Nephron (organoid): ENCODE results near the gene GSTCD.

Experiments
- H3K27ac Mint-ChIP-seq, 3 experiments: 2 replicates each; pipeline ENCODE4 v1.8.0; 2020; ENCODE audit warnings: mixed read lengths in 3 of 3, mild to moderate bottlenecking in 2 of 3, moderate library complexity in 1 of 3
- H3K27me3 Mint-ChIP-seq: 2 replicates; pipeline ENCODE4 v1.8.0; 2021; ENCODE audit warnings: low read depth, mild to moderate bottlenecking, moderate library complexity, mixed read lengths
- H3K36me3 Mint-ChIP-seq: 2 replicates; pipeline ENCODE4 v1.8.0; 2020; ENCODE audit warnings: low read depth, mixed read lengths
- H3K4me1 Mint-ChIP-seq: 2 replicates; pipeline ENCODE4 v1.8.0; 2020; ENCODE audit warnings: mixed read lengths
- H3K4me3 Mint-ChIP-seq, 3 experiments: 2 replicates each; pipeline ENCODE4 v1.8.0; 2020; ENCODE audit warnings: mild to moderate bottlenecking in 3 of 3, mixed read lengths in 3 of 3, moderate library complexity in 2 of 3
- H3K9me3 Mint-ChIP-seq: 2 replicates; pipeline ENCODE4 v1.8.0; 2020; ENCODE audit warnings: mixed read lengths
- TF ChIP-seq, protein P1 (sequence below), 3 experiments: fragments of 200-600 bp; sonication (generic); IDR thresholded peaks; one replicate each; pipeline ENCODE4 v1.5.0; 2021; ENCODE audit warnings: antibody characterized with exemption in 3 of 3; ENCODE audit not compliant: unreplicated experiment in 3 of 3

GSTCD gene, protein sequence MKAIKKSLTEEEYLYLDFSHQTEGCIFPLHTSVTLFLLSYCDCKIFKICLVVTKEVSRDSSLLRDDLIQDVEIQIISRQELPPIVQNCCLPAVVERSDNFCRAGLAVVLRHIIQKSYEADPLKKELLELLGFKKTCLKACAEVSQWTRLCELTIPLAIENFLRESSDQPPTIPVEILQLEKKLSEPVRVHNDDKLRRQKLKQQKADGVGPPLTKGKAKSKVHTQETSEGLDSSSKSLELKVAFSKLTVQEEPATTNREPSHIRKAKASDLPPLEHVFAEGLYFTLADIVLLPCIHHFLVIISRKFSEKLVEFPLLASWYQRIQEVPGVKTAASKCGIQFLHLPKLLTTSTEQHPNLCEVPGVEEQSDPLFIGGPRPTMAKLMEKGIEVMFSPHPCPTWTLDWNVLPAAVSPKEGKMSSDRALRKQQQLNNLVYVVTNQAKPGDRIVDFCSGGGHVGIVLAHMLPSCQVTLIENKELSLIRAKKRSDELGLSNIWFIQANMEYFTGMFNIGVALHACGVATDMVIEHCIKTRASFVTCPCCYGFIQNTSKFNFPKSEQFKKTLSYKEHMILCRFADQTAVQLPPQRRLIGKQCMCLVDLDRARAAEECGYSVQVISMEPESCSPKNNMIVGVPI

DNA sequence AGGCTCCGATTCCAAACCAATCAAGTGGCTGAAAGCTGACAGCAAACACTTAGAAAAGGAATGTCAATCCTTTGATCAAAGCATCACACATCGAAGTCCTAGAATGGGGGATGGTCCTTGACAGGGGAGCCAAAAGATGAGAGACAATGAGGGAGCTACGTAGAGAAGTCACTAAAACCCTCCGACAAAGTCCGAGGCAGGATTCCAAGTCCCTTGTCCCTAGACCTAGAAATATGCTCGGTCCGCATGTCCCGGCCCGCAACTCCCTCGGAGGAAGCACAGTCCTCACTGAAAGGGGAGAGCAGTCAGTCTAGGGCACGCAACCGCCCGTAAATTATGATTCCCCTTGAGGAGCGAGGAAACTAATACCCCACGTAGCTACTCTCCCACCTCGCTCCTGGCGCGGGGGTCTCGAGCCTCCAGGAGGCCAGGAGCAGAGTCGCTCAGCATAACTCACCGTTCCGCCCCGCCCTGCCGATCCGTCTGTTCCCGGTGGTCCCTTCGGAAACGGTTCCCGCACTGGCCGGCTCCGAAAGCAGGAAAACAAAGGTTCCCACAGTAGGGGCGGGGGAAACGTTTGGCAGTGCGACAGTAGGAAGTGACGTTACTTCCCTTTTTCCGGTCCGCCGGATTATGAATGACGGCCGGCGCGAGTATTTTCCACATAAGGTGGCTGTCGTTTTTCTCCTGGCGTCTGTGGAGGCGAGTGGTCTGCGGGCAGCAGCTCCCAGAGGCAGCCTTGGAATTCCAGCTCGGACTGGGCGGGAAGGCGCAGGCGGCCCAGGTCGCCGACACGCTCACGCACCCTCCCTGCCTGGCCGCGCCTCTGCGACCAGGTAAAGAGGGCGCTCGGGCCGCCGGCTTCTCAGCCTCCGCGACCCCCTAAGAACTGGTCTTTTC, at the start of gene GSTCD, which contains the start of gene INTS12:
GSTCD (plus strand) TSS at position 604 of the 900 bp plus-strand sequence. CDS start 8,830 bp downstream, outside the sequence.
INTS12 (minus strand) TSS at position 509 of the 900 bp plus-strand sequence. CDS start 8,684 bp downstream, outside the sequence.
- Mint-ChIP-seq H3K4me3 (peak within 1 kb of the TSS; percentile 99 to 100 (median 100)), H3K27me3 (no peaks in the 10 kb centered on the region), H3K36me3 (peaks cover 15% of the 10 kb centered on the region), H3K4me1 (peaks cover 26% of the 10 kb centered on the region), H3K9me3 (peaks cover 5% of the 10 kb centered on the region), H3K27ac (peak within 1 kb of the TSS; percentile 97 to 99 (median 97))
- TF ChIP-seq, protein P1, sequence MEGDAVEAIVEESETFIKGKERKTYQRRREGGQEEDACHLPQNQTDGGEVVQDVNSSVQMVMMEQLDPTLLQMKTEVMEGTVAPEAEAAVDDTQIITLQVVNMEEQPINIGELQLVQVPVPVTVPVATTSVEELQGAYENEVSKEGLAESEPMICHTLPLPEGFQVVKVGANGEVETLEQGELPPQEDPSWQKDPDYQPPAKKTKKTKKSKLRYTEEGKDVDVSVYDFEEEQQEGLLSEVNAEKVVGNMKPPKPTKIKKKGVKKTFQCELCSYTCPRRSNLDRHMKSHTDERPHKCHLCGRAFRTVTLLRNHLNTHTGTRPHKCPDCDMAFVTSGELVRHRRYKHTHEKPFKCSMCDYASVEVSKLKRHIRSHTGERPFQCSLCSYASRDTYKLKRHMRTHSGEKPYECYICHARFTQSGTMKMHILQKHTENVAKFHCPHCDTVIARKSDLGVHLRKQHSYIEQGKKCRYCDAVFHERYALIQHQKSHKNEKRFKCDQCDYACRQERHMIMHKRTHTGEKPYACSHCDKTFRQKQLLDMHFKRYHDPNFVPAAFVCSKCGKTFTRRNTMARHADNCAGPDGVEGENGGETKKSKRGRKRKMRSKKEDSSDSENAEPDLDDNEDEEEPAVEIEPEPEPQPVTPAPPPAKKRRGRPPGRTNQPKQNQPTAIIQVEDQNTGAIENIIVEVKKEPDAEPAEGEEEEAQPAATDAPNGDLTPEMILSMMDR (IDR thresholded peaks at IDR 0.05; ENCODE audit: unreplicated experiment in 3 of 3): no peak

DNA sequence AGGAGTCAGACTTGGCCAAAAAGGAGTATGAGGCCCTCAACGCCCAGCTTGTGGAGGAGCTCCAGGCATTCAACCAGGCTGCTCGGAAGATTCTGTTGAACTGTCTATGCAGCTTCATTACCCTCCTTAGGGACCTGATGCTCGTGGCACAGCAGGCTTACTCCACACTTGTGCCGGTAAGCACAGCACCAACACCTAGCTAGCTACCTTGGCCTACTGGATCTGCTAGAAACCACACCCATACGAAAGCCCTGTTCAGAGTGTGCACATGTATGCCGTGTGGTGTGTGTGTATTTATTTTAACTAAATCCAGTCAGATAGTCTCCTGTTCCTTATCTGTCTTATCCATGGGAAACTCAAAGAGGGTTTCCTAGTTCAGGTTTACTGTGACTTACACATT, 49.4 kb upstream of the GSTCD start:
- no peak overlapping the region for H3K27ac Mint-ChIP-seq
- H3K36me3 Mint-ChIP-seq: no peaks in the 10 kb centered on the region
- H3K4me3 Mint-ChIP-seq: no peak overlapping the region
- H3K9me3 Mint-ChIP-seq: no peaks in the 10 kb centered on the region
- no peaks in the 10 kb centered on the region for H3K27me3 Mint-ChIP-seq
- peaks cover 8% of the 10 kb centered on the region for H3K4me1 Mint-ChIP-seq
- TF ChIP-seq, protein P1 (IDR thresholded peaks at IDR 0.05; ENCODE audit: unreplicated experiment in 3 of 3): no peak

DNA sequence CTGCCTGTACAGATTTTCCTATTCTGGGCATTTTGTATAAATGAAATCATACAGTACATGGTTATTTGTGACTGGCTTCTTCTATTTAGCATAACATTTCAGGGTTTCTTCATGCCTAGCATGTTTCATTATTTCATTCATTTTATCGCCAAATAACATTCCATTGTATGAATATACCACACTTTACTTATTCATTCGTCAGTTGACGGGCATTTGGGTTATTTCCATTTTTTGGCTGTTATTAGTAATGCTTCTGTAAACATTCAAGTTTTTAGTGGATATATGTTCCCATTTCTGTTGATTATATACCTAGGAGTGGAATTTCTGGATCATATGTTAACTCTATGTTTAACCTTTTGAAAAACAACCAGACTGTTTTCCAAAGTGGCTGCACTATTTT, 47.6 kb upstream of the GSTCD start:
- no peaks in the 10 kb centered on the region for H3K27me3 Mint-ChIP-seq

DNA sequence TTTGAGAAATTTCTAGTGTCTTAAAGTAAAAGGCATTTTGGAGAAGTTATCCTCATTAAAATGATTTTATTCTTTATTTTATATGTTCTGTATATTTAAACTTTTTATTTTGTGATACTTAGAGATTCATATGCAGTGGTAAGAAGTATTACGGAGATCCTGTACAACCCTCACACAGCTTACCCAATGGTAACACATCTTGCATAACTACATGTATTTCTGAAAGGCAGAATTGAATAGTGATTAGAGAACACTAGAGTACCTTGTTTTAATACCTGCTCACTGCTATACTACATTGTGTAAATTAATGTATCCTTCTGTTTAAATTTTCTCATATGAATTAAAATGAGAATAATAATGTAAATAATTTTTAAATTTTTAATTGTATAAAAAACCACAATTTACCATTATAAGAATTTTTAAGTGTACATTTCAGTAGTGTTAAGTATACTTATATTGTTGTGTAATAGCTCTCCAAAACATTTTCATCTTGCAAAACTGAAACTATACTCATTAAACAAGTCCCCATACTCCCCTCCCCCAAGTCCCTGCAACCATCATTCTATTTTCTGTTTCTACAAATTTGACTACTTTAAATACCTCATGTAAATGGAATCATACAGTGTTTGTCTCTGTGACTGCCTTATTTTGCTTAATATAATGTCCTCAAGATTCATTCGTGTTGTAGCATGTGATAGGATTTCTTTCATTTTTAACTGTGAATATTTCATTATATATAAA, 45.5 kb upstream of the GSTCD start:
- Mint-ChIP-seq H3K36me3 (no peaks in the 10 kb centered on the region), H3K4me3 (no peak overlapping the region), H3K27me3 (no peaks in the 10 kb centered on the region), H3K4me1 (no peaks in the 10 kb centered on the region), H3K9me3 (no peaks in the 10 kb centered on the region), H3K27ac (no peak overlapping the region)
- TF ChIP-seq, protein P1 (IDR thresholded peaks at IDR 0.05; ENCODE audit: unreplicated experiment in 3 of 3): no peak

More for the DNA sequence above, 47.6 kb upstream of the GSTCD start:
- Mint-ChIP-seq H3K27ac (no peak overlapping the region), H3K4me3 (no peak overlapping the region), H3K4me1 (no peaks in the 10 kb centered on the region), H3K9me3 (no peaks in the 10 kb centered on the region), H3K36me3 (no peaks in the 10 kb centered on the region)
- TF ChIP-seq, protein P1 (IDR thresholded peaks at IDR 0.05; ENCODE audit: unreplicated experiment in 3 of 3): no peak

DNA sequence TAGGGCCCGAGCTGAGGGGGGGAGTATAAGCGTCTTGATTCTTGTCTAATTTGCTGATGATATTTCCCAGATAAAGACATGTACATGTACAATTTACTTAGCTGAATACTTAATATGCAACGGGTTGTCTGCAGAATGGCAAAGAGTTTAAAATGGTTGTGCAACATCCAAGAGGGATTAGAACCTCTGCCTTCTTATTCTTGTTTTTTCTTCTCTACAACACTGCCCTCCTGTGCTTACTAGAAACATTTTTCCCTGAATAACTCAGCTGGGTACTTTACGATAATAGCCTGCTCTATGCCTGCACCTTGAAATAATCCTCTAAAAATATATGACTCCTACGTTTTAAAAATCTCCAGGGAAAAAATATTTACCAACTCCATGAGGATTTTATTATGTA, 41.9 kb upstream of the GSTCD start:
- no peak overlapping the region for H3K4me3 Mint-ChIP-seq
- H3K4me1 Mint-ChIP-seq: no peaks in the 10 kb centered on the region
- no peaks in the 10 kb centered on the region for H3K9me3 Mint-ChIP-seq
- H3K27me3 Mint-ChIP-seq: no peaks in the 10 kb centered on the region
- H3K27ac Mint-ChIP-seq: no peak overlapping the region
- TF ChIP-seq, protein P1 (IDR thresholded peaks at IDR 0.05; ENCODE audit: unreplicated experiment in 3 of 3): peak; percentile 29 to 50 (median 49)
- H3K36me3 Mint-ChIP-seq: no peaks in the 10 kb centered on the region
